Panc1 (cell line): ENCODE measurements around the gene ZNF805. TPM values are rescaled to one million over a fixed set of nuclear protein-coding genes. Genes with fewer than 3 reads are reported as not detected.

Experiments used
- ATAC-seq: fragments of 200-7000 bp; cut with Tn5 transposase; 2 replicates; pipeline ENCODE4 v1.9.1; 2020; ENCODE audit warnings: mild to moderate bottlenecking, moderate library complexity
- BruUV-seq: library from RNA; stranded (reverse); fragments of 400-500 nt; replicated peaks from 2 replicates; lab custom pipeline; 2021; lab: Mats Ljungman, UMichigan
- CTCF ChIA-PET: fragments of 300-600 bp; sonication (Branson Sonifier 250); formaldehyde crosslinking; loops from one replicate; lab custom pipeline; 2022; ENCODE audit warnings: antibody characterized with exemption; lab: Charles Lee
- POLR2A ChIA-PET: fragments of 300-600 bp; sonication (Branson Sonifier 250); formaldehyde crosslinking; loops from one replicate; lab custom pipeline; 2022; ENCODE audit warnings: antibody characterized with exemption; lab: Charles Lee
- DNase-seq: peaks from one replicate; pipeline ENCODE4 v3.0.0-alpha.2; 2010; ENCODE audit warnings: low read depth, low spot score
- H3K27ac ChIP-seq: 2 replicates; pipeline ENCODE4 v1.5.1; 2011; ENCODE audit warnings: mild to moderate bottlenecking, low read length, inconsistent platforms
- H3K27me3 ChIP-seq: fragments of 200-500 bp; sonication (Bioruptor generic); 2 replicates; pipeline ENCODE4 v1.6.0; 2014; ENCODE audit warnings: low read length, inconsistent platforms; ENCODE audit not compliant: control insufficient read depth, insufficient read depth
- H3K36me3 ChIP-seq: fragments of 200-500 bp; sonication (Bioruptor generic); 2 replicates; pipeline ENCODE4 v1.5.1; 2014; ENCODE audit warnings: inconsistent platforms, mild to moderate bottlenecking, low read length, moderate library complexity; ENCODE audit not compliant: control insufficient read depth, insufficient read depth
- H3K4me1 ChIP-seq: 2 replicates; pipeline ENCODE4 v1.5.1; 2011; ENCODE audit warnings: inconsistent platforms, mild to moderate bottlenecking, low read length, moderate library complexity; ENCODE audit not compliant: control insufficient read depth, insufficient read depth
- H3K4me3 ChIP-seq, 2 experiments: 2 replicates each; pipeline ENCODE4 v1.5.1; 2011 to 2012; ENCODE audit warnings: low read depth in 2 of 2, low read length in 2 of 2, mild to moderate bottlenecking in 2 of 2, inconsistent platforms in 1 of 2, moderate library complexity in 1 of 2
- H3K9me3 ChIP-seq: fragments of 200-500 bp; sonication (Bioruptor generic); 2 replicates; pipeline ENCODE4 v1.5.1; 2014; ENCODE audit warnings: low read depth, mild to moderate bottlenecking, inconsistent platforms, low read length, moderate library complexity; ENCODE audit not compliant: control insufficient read depth, insufficient read depth
- CTCF ChIP-seq: fragments of 450-650 bp; IDR thresholded peaks from 2 replicates; pipeline ENCODE4 v1.5.1; 2017; ENCODE audit warnings: mild to moderate bottlenecking
- POLR2AphosphoS5 ChIP-seq: IDR thresholded peaks from 2 replicates; pipeline ENCODE4 v1.6.1; 2012; ENCODE audit warnings: mild to moderate bottlenecking, low read depth, low read length, moderate library complexity
- REST ChIP-seq, 2 experiments: IDR thresholded peaks; 2 replicates each; pipeline ENCODE4 v1.6.1; 2011 to 2012; ENCODE audit warnings: low read depth in 2 of 2, control low read depth in 1 of 2, low read length in 1 of 2, mild to moderate bottlenecking in 1 of 2, moderate library complexity in 1 of 2; ENCODE audit not compliant: insufficient read depth in 1 of 2
- SIN3A ChIP-seq: IDR thresholded peaks from 2 replicates; pipeline ENCODE4 v1.6.1; 2012; ENCODE audit warnings: low read depth, mild to moderate bottlenecking, low read length, moderate library complexity, borderline replicate concordance; ENCODE audit not compliant: insufficient read depth
- TCF7L2 ChIP-seq: IDR thresholded peaks from 2 replicates; pipeline ENCODE4 v1.6.1; 2011; ENCODE audit warnings: mild to moderate bottlenecking, low read depth, low read length, inconsistent platforms
- in situ Hi-C: cut with HindIII; loops from 2 replicates; pipeline ENCODE4 v1.10.0; 2016; ENCODE audit warnings: low sequenced_read_pairs, low pct_unique_long_range_greater_than_20kb
- intact Hi-C: fragments of 100-400 bp; cut with micrococcal nuclease; formaldehyde crosslinking; loops from one replicate; pipeline ENCODE4 v1.10.0; 2022; ENCODE audit not compliant: unreplicated experiment
- total RNA-seq: library from RNA; stranded (reverse); gene quantifications from one replicate; pipeline ENCODE4 v1.2.1, GENCODE V29; 2021; ENCODE audit not compliant: unreplicated experiment

ZNF805 gene
- total RNA-seq, 1 experiment from 2014 or later = 16.8 TPM

- no peak overlapping the region for H3K4me3 ChIP-seq
- DNase-seq (no peak), ATAC-seq (no peak)
- H3K27me3 ChIP-seq = no peaks in the 10 kb centered on the region
- peaks cover 16% of the 10 kb centered on the region for H3K36me3 ChIP-seq
- ChIA-PET CTCF (no interaction called here), POLR2A (no interaction called here)
- intact Hi-C loops = no loop called here
- TF ChIP-seq CTCF = no peak
- no peak for TF ChIP-seq TCF7L2
- no peak for TF ChIP-seq POLR2AphosphoS5
- peaks cover 13% of the 10 kb centered on the region; the same call in 1 of the 2 replicates for H3K9me3 ChIP-seq
- BruUV-seq = no TSS peak
- H3K27ac ChIP-seq = no peak overlapping the region
- in situ Hi-C loops = no loop called here
- no peaks in the 10 kb centered on the region for H3K4me1 ChIP-seq
Observed at GRCh38 chr19:57212109-57212508, 28.3 kb upstream of the ZNF805 start.

- Histone ChIP-seq H3K4me1 (no peaks in the 10 kb centered on the region), H3K9me3 (no peaks in the 10 kb centered on the region), H3K36me3 (no peaks in the 10 kb centered on the region), H3K4me3 (no peak overlapping the region), H3K27ac (no peak overlapping the region), H3K27me3 (no peaks in the 10 kb centered on the region)
- ATAC-seq (no peak), DNase-seq (no peak)
- ChIA-PET POLR2A (interaction anchor here (0.6 kb wide), 1 partner anchor 665 kb away, joined by 3 read pairs; no protein-coding TSS in a partner anchor), CTCF (no interaction called here)
- intact Hi-C loops (no loop called here), in situ Hi-C loops (no loop called here)
- BruUV-seq = no TSS peak
- no peak for TF ChIP-seq TCF7L2
- no peak for TF ChIP-seq SIN3A
- no peak for TF ChIP-seq REST (IDR thresholded peaks at IDR 0.05; ENCODE audit: insufficient read depth in 1 of 2, low read depth in 2 of 2, low read length in 1 of 2)
- TF ChIP-seq POLR2AphosphoS5 = no peak
- no peak for TF ChIP-seq CTCF
Observed at GRCh38 chr19:57227502-57227901, 12.9 kb upstream of the ZNF805 start.
